SIG-M5 treated with dmso at 0.1 percent for 504 hours (cell line): ENCODE data around the gene TSPAN14.
A peak's percentile ranks its signal among the peaks of the same experiment; 100 is the strongest.
"Not testable (repeated sequence)": the region's sequence is repeated elsewhere in the genome, so short reads cannot be mapped to it uniquely, and the experiment has no call there.

Experiments used
- DNase-seq: peaks from one replicate; lab custom pipeline; 2025; ENCODE audit not compliant: unreplicated experiment; lab: John Stamatoyannopoulos, UW

The TSPAN14 gene

GRCh38 chr10:80468002-80468401, 13.9 kb downstream of the TSPAN14 start:
- no peak for DNase-seq

GRCh38 chr10:80468806-80469421, 14.8 kb downstream of the TSPAN14 start:
- DNase-seq, result no peak

- DNase-seq, result no peak
Observed at GRCh38 chr10:80470266-80470665, 16.2 kb downstream of the TSPAN14 start.

GRCh38 chr10:80471001-80471400, 16.9 kb downstream of the TSPAN14 start:
- no peak for DNase-seq

- no peak for DNase-seq
Observed at GRCh38 chr10:80471715-80472233, 17.7 kb downstream of the TSPAN14 start.

- DNase-seq, result no peak
Observed at GRCh38 chr10:80472234-80473095, 18.4 kb downstream of the TSPAN14 start.

- DNase-seq, result no peak
Observed at GRCh38 chr10:80473096-80473657, 19.1 kb downstream of the TSPAN14 start.

- DNase-seq, result no peak
Observed at GRCh38 chr10:80473692-80474596, 19.8 kb downstream of the TSPAN14 start.

- no peak for DNase-seq
Observed at GRCh38 chr10:80474597-80474910, 20.4 kb downstream of the TSPAN14 start.

GRCh38 chr10:80474941-80475340, 20.8 kb downstream of the TSPAN14 start:
- DNase-seq, result no peak

- not testable (repeated sequence) for DNase-seq
Observed at GRCh38 chr10:80475641-80476040, 21.5 kb downstream of the TSPAN14 start.

GRCh38 chr10:80476685-80477084, 22.6 kb downstream of the TSPAN14 start:
- DNase-seq, result no peak

- no peak for DNase-seq
Observed at GRCh38 chr10:80477813-80478212, 23.7 kb downstream of the TSPAN14 start.

- not testable (repeated sequence) for DNase-seq
Observed at GRCh38 chr10:80480373-80480772, 26.3 kb downstream of the TSPAN14 start.

GRCh38 chr10:80480852-80481251, 26.7 kb downstream of the TSPAN14 start:
- DNase-seq, result no peak

GRCh38 chr10:80484243-80484642, 30.1 kb downstream of the TSPAN14 start:
- DNase-seq, result no peak

GRCh38 chr10:80484676-80485075, 30.6 kb downstream of the TSPAN14 start:
- no peak for DNase-seq

GRCh38 chr10:80485076-80485945, 31.2 kb downstream of the TSPAN14 start:
- no peak for DNase-seq

GRCh38 chr10:80485946-80486764, 32.0 kb downstream of the TSPAN14 start:
- peak; percentile 67 for DNase-seq
